HCT116 (cell line): ENCODE data around the gene MYRFL. TPM values are rescaled to one million over a fixed set of nuclear protein-coding genes. Genes with fewer than 3 reads are reported as not detected.

Source experiments
- ATAC-seq: fragments of 200-7000 bp; cut with Tn5 transposase; 2 replicates; pipeline ENCODE4 v1.9.1; 2020; ENCODE audit warnings: mild to moderate bottlenecking, moderate library complexity
- BruUV-seq: library from RNA; stranded (reverse); fragments of 400-500 nt; replicated peaks from 2 replicates; lab custom pipeline; 2021; lab: Mats Ljungman, UMichigan
- CTCF ChIA-PET: fragments of 300-600 bp; sonication (Branson Sonifier 250); formaldehyde crosslinking; loops from one replicate; lab custom pipeline; 2021; ENCODE audit warnings: antibody characterized with exemption; lab: Charles Lee
- POLR2A ChIA-PET: fragments of 300-600, 350-600 bp; sonication (Branson Sonifier 250); formaldehyde crosslinking; loops from one replicate; lab custom pipeline; 2021; ENCODE audit warnings: antibody characterized with exemption; lab: Charles Lee
- RAD21 ChIA-PET, 2 experiments: fragments of 300-600 bp; sonication (Branson Sonifier 250); formaldehyde crosslinking; loops; one replicate each; lab custom pipeline; 2023; ENCODE audit warnings: low total read pairs in 2 of 2; ENCODE audit not compliant: uncharacterized antibody in 2 of 2, unreplicated experiment in 2 of 2, low non-redundant PET in 1 of 2; lab: Charles Lee
- DNase-seq: peaks from one replicate; pipeline ENCODE4 v3.0.0-alpha.2; 2010; ENCODE audit warnings: low read depth, low spot score
- H2AFZ ChIP-seq: fragments of 200-600 bp; shearing (Covaris generic), sonication (generic); 2 replicates; pipeline ENCODE4 v1.6.1; 2017; ENCODE audit warnings: low read depth, mixed run types, mixed read lengths, antibody characterized with exemption, low read length; ENCODE audit not compliant: poor library complexity, severe bottlenecking
- H3K27ac ChIP-seq: 2 replicates; pipeline ENCODE4 v1.5.1; 2012; ENCODE audit warnings: low read depth, low read length
- H3K27me3 ChIP-seq: fragments of 200-600 bp; sonication (generic); 2 replicates; pipeline ENCODE4 v1.6.1; 2016; ENCODE audit warnings: mixed run types, low read length, mixed read lengths; ENCODE audit not compliant: insufficient read depth
- H3K36me3 ChIP-seq, 2 experiments: fragments of 200-500 bp in 1 of 2; fragments of 200-600 bp in 1 of 2; sonication (Bioruptor generic) in 1 of 2; sonication (generic) in 1 of 2; 2 replicates each; pipeline versions ENCODE4 v1.5.1 to v1.6.1; 2014 to 2016; ENCODE audit warnings: low read length in 2 of 2, inconsistent platforms in 1 of 2, mixed read lengths in 1 of 2, mixed run types in 1 of 2; ENCODE audit not compliant: insufficient read depth in 2 of 2, control insufficient read depth in 1 of 2
- H3K4me1 ChIP-seq, 2 experiments: fragments of 200-600 bp in 1 of 2; sonication (generic) in 1 of 2; 2 replicates each; pipeline versions ENCODE4 v1.5.1 to v1.6.1; 2012 to 2017; ENCODE audit warnings: low read length in 2 of 2, inconsistent platforms in 1 of 2, mild to moderate bottlenecking in 1 of 2, mixed read lengths in 1 of 2, mixed run types in 1 of 2, moderate library complexity in 1 of 2; ENCODE audit not compliant: insufficient read depth in 2 of 2, control insufficient read depth in 1 of 2
- H3K4me2 ChIP-seq: fragments of 200-600 bp; sonication (generic); 2 replicates; pipeline ENCODE4 v1.6.1; 2017; ENCODE audit warnings: mixed run types, low read length, mixed read lengths
- H3K4me3 ChIP-seq, 2 experiments: fragments of 200-600 bp in 1 of 2; sonication (generic) in 1 of 2; replicated peaks in 1 of 2; 2 replicates each; pipeline ENCODE4 v1.5.1; 2011 to 2016; ENCODE audit warnings: low read length in 2 of 2, control low read depth in 1 of 2, low read depth in 1 of 2, mild to moderate bottlenecking in 1 of 2, mixed read lengths in 1 of 2, mixed run types in 1 of 2
- H3K79me2 ChIP-seq: fragments of 200-600 bp; sonication (generic); 2 replicates; pipeline ENCODE4 v1.6.1; 2017; ENCODE audit warnings: mild to moderate bottlenecking, mixed run types, low read length, moderate library complexity, mixed read lengths; ENCODE audit not compliant: insufficient read depth
- H3K9ac ChIP-seq: fragments of 200-600 bp; sonication (generic); 2 replicates; pipeline ENCODE4 v1.6.1; 2016; ENCODE audit warnings: low read length, mixed read lengths
- H3K9me2 ChIP-seq: fragments of 200-600 bp; sonication (generic), shearing (Covaris generic); 2 replicates; pipeline ENCODE4 v1.6.1; 2017; ENCODE audit warnings: mixed run types, mild to moderate bottlenecking, moderate library complexity; ENCODE audit not compliant: insufficient read depth
- H3K9me3 ChIP-seq, 2 experiments: fragments of 200-500 bp in 1 of 2; fragments of 200-600 bp in 1 of 2; sonication (Bioruptor generic) in 1 of 2; sonication (generic) in 1 of 2; 2 replicates each; pipeline ENCODE4 v1.6.1; 2014 to 2017; ENCODE audit warnings: low read length in 2 of 2, mixed read lengths in 2 of 2, inconsistent platforms in 1 of 2, low read depth in 1 of 2, mild to moderate bottlenecking in 1 of 2, mixed run types in 1 of 2, moderate library complexity in 1 of 2; ENCODE audit not compliant: control insufficient read depth in 1 of 2, insufficient read depth in 1 of 2
- H4K20me1 ChIP-seq: fragments of 200-600 bp; sonication (generic), shearing (Covaris generic); 2 replicates; pipeline ENCODE4 v1.6.1; 2017; ENCODE audit warnings: mixed run types, mild to moderate bottlenecking, moderate library complexity; ENCODE audit not compliant: insufficient read depth
- CBX3 ChIP-seq: IDR thresholded peaks from 2 replicates; pipeline ENCODE4 v1.6.1; 2012; ENCODE audit warnings: low read depth
- CEBPB ChIP-seq: IDR thresholded peaks from 2 replicates; pipeline ENCODE4 v1.6.1; 2012; ENCODE audit warnings: low read depth
- ELF1 ChIP-seq: IDR thresholded peaks from 2 replicates; pipeline ENCODE4 v1.6.1; 2012; ENCODE audit warnings: low read depth, borderline replicate concordance
- EZH2phosphoT487 ChIP-seq: fragments of 200-600 bp; IDR thresholded peaks from 2 replicates; pipeline ENCODE4 v1.6.1; 2018; ENCODE audit warnings: antibody characterized with exemption, borderline replicate concordance
- FOSL1 ChIP-seq: IDR thresholded peaks from 2 replicates; pipeline ENCODE4 v1.6.1; 2012; ENCODE audit warnings: low read depth
- POLR2A ChIP-seq: IDR thresholded peaks from 2 replicates; pipeline ENCODE4 v1.7.0; 2011; ENCODE audit warnings: borderline replicate concordance; ENCODE audit not compliant: insufficient read depth, insufficient read length; ENCODE audit errors: extremely low read depth
- POLR2AphosphoS5 ChIP-seq: IDR thresholded peaks from 2 replicates; pipeline ENCODE4 v1.6.1; 2011; ENCODE audit warnings: mild to moderate bottlenecking, low read depth, low read length, moderate library complexity
- RAD21 ChIP-seq: IDR thresholded peaks from 2 replicates; pipeline ENCODE4 v1.6.1; 2012; ENCODE audit warnings: low read depth, mild to moderate bottlenecking
- SIN3A ChIP-seq: IDR thresholded peaks from 2 replicates; pipeline ENCODE4 v1.6.1; 2012; ENCODE audit warnings: low read depth
- SP1 ChIP-seq: IDR thresholded peaks from 2 replicates; pipeline ENCODE4 v1.6.1; 2012; ENCODE audit warnings: low read depth
- TCF7L2 ChIP-seq: IDR thresholded peaks from 2 replicates; pipeline ENCODE4 v1.7.0; 2011; ENCODE audit warnings: borderline replicate concordance, inconsistent platforms; ENCODE audit not compliant: insufficient read depth, insufficient read length; ENCODE audit errors: extremely low read depth
- YY1 ChIP-seq: IDR thresholded peaks from 2 replicates; pipeline ENCODE4 v1.6.1; 2011; ENCODE audit warnings: low read length, low read depth, moderate library complexity, mild to moderate bottlenecking; ENCODE audit not compliant: insufficient replicate concordance; ENCODE audit errors: extremely low read depth
- ZNF274 ChIP-seq: fragments of 200-500 bp; sonication (Bioruptor generic); IDR thresholded peaks from 2 replicates; pipeline ENCODE4 v1.6.1; 2014; ENCODE audit warnings: mild to moderate bottlenecking, low read depth, low read length, inconsistent platforms
- intact Hi-C: fragments of 100-400 bp; cut with micrococcal nuclease; formaldehyde crosslinking; loops from 2 replicates; pipeline ENCODE4 v1.10.0; 2022
- total RNA-seq: library from RNA; stranded (reverse); gene quantifications from one replicate; pipeline ENCODE4 v1.2.1, GENCODE V29; 2021; ENCODE audit not compliant: unreplicated experiment
- TF ChIP-seq, protein P1 (sequence below), 3 experiments: fragments of 200-600 bp in 1 of 3; sonication (generic) in 1 of 3; IDR thresholded peaks in 2 of 3; conservative IDR thresholded peaks in 1 of 3; 2 replicates each; pipeline ENCODE4 v1.5.1; 2012 to 2017; ENCODE audit warnings: low read depth in 2 of 3, low read length in 2 of 3, antibody characterized with exemption in 1 of 3, borderline replicate concordance in 1 of 3, control low read depth in 1 of 3, mild to moderate bottlenecking in 1 of 3, mixed read lengths in 1 of 3, mixed run types in 1 of 3, moderate library complexity in 1 of 3; ENCODE audit not compliant: insufficient read depth in 1 of 3
- TF ChIP-seq, protein P2 (sequence below): IDR thresholded peaks from 2 replicates; pipeline ENCODE4 v1.6.1; 2011; ENCODE audit warnings: mild to moderate bottlenecking, low read length, moderate library complexity; ENCODE audit not compliant: insufficient replicate concordance; ENCODE audit errors: extremely low read depth
- TF ChIP-seq, protein P3 (sequence below): IDR thresholded peaks from 2 replicates; pipeline ENCODE4 v1.6.1; 2012

The MYRFL gene
- total RNA-seq, 1 experiment from 2014 or later: 0.30 TPM

DNA sequence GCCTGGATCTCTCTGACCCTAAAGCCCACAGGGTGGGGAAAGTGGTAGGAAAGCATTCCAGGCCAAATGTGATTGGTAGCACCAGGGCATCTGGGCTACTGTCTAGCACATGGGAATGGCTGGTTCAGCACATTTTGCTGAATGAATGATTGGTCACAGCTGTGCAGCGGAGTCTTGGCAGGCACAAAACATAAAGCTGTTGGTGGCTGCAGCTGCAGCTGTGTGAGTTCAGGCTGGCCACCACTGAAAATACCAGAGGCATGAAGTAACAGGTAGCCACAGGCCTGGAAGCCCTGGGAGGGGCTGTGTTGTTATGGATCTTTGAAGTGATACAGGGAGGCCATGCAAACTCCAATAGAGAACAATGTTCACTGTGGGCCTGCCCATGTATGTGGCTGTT is 72.7 kb downstream of the MYRFL start:
- ATAC-seq (no peak), DNase-seq (no peak)

DNA sequence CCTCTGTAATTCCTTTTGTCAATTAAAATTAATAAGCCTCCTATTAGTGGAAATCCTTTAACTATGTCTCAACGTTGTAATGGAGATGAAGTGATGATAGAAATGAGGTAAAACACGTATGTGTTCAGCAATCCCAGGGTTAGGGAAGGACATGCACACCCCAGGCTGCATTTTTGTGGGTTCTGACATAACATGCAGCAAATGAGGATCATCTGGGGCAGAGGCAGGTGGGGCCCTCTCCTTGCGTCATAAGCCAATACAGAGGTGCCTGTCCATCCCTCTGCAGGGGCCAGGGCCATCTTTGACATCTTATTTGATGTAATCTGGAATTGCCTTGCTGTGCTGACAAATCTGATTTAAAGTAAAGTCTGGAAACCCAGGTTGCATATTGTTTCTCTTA is 73.2 kb downstream of the MYRFL start:
- no peak for ATAC-seq
- H4K20me1 ChIP-seq: no peaks in the 10 kb centered on the region
- no peak overlapping the region for H3K9ac ChIP-seq
- no peaks in the 10 kb centered on the region for H3K36me3 ChIP-seq
- H3K9me2 ChIP-seq: no peaks in the 10 kb centered on the region
- H3K9me3 ChIP-seq: no peaks in the 10 kb centered on the region
- intact Hi-C loops: no loop called here
- ChIA-PET POLR2A (no interaction called here), CTCF (interaction anchor here (1.5 kb wide), 1 partner anchor 679 kb away, joined by 6 read pairs; no protein-coding TSS in a partner anchor), RAD21 (interaction anchor here in 1 of 2 experiments (0.5 kb wide), 1 partner anchor 683 kb away, joined by 4 read pairs; no protein-coding TSS in a partner anchor)
- H3K27me3 ChIP-seq: no peaks in the 10 kb centered on the region
- no peaks in the 10 kb centered on the region for H3K4me1 ChIP-seq
- no TSS peak for BruUV-seq
- no peak for DNase-seq
- no peaks in the 10 kb centered on the region for H3K79me2 ChIP-seq
- TF ChIP-seq, protein P1, sequence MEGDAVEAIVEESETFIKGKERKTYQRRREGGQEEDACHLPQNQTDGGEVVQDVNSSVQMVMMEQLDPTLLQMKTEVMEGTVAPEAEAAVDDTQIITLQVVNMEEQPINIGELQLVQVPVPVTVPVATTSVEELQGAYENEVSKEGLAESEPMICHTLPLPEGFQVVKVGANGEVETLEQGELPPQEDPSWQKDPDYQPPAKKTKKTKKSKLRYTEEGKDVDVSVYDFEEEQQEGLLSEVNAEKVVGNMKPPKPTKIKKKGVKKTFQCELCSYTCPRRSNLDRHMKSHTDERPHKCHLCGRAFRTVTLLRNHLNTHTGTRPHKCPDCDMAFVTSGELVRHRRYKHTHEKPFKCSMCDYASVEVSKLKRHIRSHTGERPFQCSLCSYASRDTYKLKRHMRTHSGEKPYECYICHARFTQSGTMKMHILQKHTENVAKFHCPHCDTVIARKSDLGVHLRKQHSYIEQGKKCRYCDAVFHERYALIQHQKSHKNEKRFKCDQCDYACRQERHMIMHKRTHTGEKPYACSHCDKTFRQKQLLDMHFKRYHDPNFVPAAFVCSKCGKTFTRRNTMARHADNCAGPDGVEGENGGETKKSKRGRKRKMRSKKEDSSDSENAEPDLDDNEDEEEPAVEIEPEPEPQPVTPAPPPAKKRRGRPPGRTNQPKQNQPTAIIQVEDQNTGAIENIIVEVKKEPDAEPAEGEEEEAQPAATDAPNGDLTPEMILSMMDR (IDR thresholded peaks at IDR 0.05 in 2 of 3, conservative IDR thresholded peaks at IDR 0.05 in 1 of 3; ENCODE audit: borderline replicate concordance in 1 of 3, insufficient read depth in 1 of 3, low read depth in 2 of 3, low read length in 2 of 3): no peak
- no peak for TF ChIP-seq CBX3
- TF ChIP-seq EZH2phosphoT487: no peak
- TF ChIP-seq CEBPB: no peak
- TF ChIP-seq, protein P2, sequence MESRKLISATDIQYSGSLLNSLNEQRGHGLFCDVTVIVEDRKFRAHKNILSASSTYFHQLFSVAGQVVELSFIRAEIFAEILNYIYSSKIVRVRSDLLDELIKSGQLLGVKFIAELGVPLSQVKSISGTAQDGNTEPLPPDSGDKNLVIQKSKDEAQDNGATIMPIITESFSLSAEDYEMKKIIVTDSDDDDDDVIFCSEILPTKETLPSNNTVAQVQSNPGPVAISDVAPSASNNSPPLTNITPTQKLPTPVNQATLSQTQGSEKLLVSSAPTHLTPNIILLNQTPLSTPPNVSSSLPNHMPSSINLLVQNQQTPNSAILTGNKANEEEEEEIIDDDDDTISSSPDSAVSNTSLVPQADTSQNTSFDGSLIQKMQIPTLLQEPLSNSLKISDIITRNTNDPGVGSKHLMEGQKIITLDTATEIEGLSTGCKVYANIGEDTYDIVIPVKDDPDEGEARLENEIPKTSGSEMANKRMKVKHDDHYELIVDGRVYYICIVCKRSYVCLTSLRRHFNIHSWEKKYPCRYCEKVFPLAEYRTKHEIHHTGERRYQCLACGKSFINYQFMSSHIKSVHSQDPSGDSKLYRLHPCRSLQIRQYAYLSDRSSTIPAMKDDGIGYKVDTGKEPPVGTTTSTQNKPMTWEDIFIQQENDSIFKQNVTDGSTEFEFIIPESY: no peak
- TF ChIP-seq, protein P3, sequence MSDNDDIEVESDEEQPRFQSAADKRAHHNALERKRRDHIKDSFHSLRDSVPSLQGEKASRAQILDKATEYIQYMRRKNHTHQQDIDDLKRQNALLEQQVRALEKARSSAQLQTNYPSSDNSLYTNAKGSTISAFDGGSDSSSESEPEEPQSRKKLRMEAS: no peak
- TF ChIP-seq ELF1: no peak
- TF ChIP-seq POLR2AphosphoS5: no peak
- TF ChIP-seq POLR2A: no peak
- no peak for TF ChIP-seq SIN3A
- no peak for TF ChIP-seq SP1
- no peak for TF ChIP-seq YY1
- TF ChIP-seq FOSL1: no peak
- TF ChIP-seq TCF7L2: no peak
- TF ChIP-seq ZNF274: no peak
- H3K4me2 ChIP-seq: no peak overlapping the region
- H3K4me3 ChIP-seq: no peak overlapping the region
- no peak overlapping the region for H2AFZ ChIP-seq
- H3K27ac ChIP-seq: no peak overlapping the region

More for the DNA sequence above, 72.7 kb downstream of the MYRFL start:
- Histone ChIP-seq H3K79me2 (no peaks in the 10 kb centered on the region), H3K4me2 (no peak overlapping the region), H3K9ac (no peak overlapping the region), H3K9me2 (no peaks in the 10 kb centered on the region), H3K27ac (no peak overlapping the region), H2AFZ (no peak overlapping the region), H3K9me3 (no peaks in the 10 kb centered on the region), H3K36me3 (no peaks in the 10 kb centered on the region), H4K20me1 (no peaks in the 10 kb centered on the region), H3K4me1 (no peaks in the 10 kb centered on the region), H3K4me3 (no peak overlapping the region), H3K27me3 (no peaks in the 10 kb centered on the region)
- BruUV-seq: no TSS peak
- TF ChIP-seq RAD21: no peak
- intact Hi-C loops: no loop called here
- ChIA-PET RAD21 (no interaction called here), POLR2A (no interaction called here), CTCF (no interaction called here)
